Glomerular endothelial cell (primary cell): ENCODE measurements around the gene CA5A. TPM values are rescaled to one million over a fixed set of nuclear protein-coding genes. Genes with fewer than 3 reads are reported as not detected.
"Not testable (repeated sequence)": the region's sequence is repeated elsewhere in the genome, so short reads cannot be mapped to it uniquely, and the experiment has no call there.

ENCODE experiments used
- DNase-seq: peaks from one replicate; pipeline ENCODE4 v3.0.0-alpha.2; 2011; ENCODE audit warnings: low read depth, low spot score; ENCODE audit errors: extremely low read depth
- total RNA-seq: library from RNA; depleted of rRNA; stranded (reverse); fragments of >200 nt; gene quantifications from 2 replicates; pipeline ENCODE4 v1.2.3, GENCODE V29; 2015

CA5A gene
- total RNA-seq, 1 donor from 2014 or later, result not detected

GRCh38 chr16:87949071-87949744 is 12.9 kb upstream of the CA5A start:
- no peak for DNase-seq

DNA sequence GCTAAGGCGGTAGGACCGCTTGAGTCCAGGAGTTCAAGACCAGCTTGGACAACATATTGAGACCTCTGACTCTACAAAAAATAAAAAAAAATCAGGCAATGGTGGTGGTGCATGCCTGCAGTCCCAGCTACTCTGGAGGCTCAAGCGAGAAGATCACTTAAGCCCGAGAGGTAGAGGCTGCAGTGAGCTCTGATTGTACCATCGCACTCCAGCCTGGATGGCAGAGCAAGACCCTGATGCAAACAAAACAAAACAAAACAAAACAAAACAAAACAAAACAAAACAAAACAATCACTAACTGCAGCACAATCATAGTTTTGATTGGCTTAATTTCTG is 12.4 kb upstream of the CA5A start:
- DNase-seq, result no peak

GRCh38 chr16:87948119-87948545 is 11.8 kb upstream of the CA5A start:
- DNase-seq, result no peak

DNA sequence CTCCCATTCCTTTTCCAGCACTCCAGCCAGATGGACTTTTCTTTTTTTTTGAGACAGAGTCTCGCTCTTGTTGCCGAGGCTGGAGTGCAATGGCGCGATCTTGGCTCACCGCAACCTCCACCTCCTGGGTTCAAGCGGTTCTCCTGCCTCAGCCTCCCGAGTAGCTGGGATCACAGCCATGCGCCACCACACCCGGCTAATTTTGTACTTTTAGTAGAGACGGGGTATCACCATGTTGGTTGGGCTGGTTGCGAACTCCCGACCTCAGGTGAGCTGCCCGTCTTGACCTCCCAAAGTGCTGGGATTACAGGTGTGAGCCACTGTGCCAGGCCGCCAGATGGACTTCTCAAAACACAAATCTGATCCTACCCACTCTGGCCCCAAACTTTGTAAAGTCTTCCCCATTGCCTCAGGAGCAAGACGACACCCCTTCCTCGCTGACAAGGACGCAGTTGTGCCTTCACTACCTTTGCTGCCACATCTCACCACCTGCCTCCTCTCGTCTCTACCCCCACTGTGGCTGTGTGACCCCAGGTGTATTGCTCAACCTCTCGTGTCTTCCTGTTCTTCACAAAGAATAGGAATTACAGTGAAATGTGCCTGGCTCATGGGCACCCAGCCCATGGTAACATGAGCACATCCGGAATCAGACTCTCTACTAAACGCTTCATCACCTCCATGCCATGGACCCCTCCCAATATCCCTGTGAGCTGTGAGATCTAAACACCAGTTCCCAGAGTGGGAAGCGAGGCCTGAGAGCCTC is 11.2 kb upstream of the CA5A start:
- no peak for DNase-seq

- no peak for DNase-seq
Measured at GRCh38 chr16:87946596-87947347, 10.4 kb upstream of the CA5A start.

GRCh38 chr16:87945351-87946042 is 9.2 kb upstream of the CA5A start:
- no peak for DNase-seq

GRCh38 chr16:87942680-87943079 is 6.4 kb upstream of the CA5A start:
- no peak for DNase-seq

DNA sequence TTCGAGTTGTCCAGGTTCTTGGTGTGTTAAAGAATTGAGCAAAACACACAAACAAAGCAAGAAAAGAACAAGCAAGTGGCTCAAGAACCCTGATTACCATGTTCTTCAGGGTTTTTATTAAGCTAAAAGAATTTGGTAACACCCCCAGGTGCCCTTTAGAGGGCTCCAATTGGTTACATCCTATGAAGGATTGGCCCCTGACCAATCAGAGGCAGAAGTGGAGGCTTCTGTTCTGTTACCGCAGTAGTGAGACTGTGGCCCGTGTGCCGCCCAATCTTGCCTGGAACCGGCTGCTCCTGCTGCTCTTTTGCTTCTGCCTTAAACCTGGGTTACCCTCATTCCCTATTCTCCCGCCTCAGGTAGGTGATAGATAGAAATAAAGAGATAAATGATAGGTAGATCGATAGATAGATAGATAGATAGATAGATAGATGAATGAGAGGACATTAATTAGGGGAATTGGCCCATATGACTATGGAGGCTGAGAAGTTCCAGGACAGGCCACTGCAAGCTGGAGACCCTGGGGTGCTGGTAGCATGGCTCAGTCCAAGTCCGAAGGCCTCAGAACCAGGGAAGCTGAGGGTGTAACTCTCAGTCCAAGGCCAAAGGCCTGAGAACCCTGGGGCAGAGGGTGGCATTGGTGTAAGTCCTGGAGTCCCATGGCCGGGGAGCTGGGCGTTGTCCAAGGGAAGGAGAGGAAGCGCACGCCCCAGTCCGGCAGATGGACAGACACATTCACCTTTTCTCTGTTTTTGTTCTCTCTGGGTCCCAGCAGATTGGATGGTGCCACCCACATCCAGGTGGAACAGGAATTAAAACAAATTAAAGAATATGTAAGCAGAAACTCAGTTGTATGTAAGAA is 3.5 kb upstream of the CA5A start:
- DNase-seq, result no peak

GRCh38 chr16:87938412-87938949 is 2.2 kb upstream of the CA5A start:
- DNase-seq, result no peak

DNA sequence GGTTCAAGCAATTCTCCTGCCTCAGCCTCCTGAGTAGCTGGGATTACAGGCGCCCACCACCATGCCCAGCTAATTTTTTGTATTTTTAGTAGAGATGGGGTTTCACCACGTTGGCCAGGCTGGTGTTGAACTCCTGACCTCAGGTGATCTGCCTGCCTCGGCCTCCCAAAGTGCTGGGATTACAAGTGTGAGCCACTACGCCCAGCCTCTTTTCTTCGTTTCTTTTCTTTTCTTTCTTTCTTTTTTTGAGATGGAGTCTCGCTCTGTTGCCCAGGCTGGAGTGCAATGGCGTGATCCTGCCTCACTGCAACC is 858 bp upstream of the CA5A start:
- DNase-seq, result not testable (repeated sequence)

GRCh38 chr16:87936016-87936374 is 334 bp downstream of the CA5A start:
- DNase-seq, result not testable (repeated sequence)

DNA sequence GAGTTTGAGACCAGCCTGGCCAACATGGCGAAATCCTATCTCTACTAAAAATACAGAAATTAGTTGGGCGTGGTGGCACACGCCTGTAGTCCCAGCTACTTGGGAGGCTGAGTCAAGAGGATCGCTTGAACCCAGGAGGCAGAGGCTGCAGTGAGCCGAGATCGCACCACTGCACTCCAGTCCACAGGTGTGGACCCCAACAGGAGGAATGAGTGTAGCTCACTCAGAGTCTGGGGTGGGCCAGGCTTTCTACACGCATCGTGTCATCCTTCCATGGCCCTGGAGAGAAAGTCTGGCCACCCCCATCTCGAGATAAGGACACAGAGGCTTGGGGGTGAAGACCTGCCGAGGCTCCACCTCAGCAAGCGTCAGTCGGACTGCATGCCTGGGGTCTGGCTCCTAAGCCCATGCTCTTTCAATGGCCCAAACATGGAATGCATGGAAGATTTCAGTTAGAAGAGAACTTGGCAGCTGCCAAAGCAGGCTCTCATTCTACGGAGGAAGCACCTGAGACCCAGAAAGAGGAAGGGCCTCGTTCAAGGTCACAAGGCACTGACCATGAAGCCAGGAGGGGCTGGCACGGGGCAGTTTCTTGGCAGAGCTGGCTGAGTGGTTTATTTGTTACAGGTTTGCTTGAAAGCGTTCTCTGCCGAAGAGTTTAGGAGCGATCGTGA is 1.4 kb downstream of the CA5A start:
- not testable (repeated sequence) for DNase-seq

DNA sequence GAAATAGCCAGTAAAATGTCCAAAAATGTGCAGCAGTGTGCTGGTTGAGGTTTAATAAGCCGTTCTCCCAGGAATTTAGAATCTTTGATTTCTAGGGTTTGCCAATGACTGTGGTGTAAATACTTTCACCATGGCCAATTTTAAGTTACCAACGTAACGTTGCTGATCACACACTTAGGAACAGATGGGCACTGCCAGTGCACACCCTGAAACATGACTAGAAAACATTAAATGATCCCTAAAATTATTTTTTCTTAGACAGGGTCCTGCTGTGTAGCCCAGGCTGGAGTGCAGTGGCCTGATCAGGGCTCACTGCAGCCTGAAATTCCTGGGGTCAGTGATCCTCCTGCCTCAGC is 3.2 kb downstream of the CA5A start:
- DNase-seq, result no peak

DNA sequence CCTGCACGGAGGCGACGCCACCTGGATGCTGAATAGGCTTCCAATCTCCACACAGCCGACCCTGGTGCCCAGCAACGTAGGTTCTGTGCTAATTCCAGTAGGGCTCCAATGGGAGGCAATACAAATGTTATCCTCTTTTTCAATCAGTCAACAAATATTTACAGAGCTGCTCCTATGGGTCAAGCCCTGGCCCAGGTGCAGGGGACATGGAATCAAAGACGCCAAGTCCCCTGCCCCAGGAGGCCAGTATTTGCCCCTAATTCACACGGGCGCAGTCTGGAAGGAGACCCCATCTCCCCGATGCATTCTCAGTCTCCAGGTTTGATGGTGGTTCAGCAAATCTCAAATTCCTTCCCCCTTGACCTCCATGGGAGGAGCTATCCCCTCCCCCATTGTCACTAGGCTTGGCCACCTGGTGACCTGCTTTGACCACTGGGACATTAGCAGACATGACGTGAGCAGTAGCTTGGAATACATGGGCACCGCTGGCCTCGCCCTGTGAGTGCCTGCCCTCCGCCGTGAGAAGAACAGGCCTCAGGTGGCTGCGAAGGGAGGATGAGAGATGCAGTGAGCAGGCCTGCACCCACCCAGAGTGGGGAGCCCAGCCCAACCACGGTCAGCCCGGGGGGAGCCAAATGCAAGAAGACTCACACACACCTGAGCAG is 3.7 kb downstream of the CA5A start:
- DNase-seq, result not testable (repeated sequence)

DNA sequence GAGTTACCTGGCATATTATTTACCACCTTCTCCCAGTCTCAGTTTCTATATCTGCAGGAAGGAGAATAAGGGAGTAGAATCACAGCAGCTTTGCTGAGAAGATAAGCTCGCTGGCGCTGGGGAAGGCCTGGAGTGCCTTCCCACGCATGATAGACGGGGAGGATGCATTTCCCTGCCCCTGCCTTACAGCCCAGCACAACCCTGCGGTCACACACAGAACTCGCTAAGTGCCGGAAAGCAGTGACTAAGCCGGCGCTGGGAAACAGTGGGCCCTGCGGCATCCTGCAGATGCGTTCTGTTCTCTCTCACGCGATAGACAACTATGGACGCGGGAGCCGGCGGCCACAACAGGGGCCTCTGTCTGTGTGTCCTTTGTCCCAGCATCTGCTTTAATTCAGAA is 4.8 kb downstream of the CA5A start:
- no peak for DNase-seq

GRCh38 chr16:87930456-87930855 is 5.9 kb downstream of the CA5A start:
- no peak for DNase-seq

DNA sequence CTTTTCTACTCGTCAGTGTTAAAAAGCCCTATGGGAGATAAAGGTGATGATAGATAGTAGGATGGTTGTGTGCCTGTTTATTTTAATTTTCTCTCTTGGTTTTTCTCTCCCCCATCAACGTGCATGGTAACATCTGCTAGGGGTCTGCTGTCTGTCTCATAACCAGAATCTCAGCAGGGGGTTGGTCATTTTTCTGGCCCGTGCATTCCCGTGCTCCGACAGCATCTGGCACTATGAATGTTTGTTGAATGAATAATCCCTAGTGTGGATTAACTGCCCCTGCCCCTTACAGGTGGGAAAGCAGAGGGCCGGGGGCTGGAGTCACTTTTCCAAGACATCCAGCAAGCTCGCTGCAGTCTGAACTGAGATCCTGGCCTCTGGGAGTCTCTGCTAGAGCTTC is 6.3 kb downstream of the CA5A start:
- DNase-seq, result no peak

DNA sequence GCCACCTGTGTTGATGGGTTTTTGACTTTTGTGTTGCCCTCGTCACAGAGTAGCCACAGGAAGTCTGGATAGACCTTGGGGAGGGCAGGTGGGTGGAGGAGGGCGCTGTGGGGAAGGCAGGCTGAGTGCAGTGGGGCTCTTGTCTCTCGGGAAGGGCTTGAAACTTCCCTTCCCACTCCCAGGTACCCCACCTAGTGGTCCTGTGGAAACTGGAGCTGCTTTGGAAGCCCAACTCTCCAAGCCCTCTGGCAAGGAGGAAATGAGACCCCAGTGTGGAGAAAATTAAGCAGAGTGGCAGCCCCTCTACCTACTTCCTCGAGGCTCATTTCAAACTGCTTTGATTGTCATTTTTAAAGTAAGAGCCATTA is 9.2 kb downstream of the CA5A start:
- DNase-seq, result no peak
